Astrocyte (in vitro differentiated cells and primary cell): ENCODE data around the gene SYF2. TPM values are rescaled to one million over a fixed set of nuclear protein-coding genes. Genes with fewer than 3 reads are reported as not detected.

Source experiments
- DNase-seq: peaks from one replicate; pipeline ENCODE4 v3.0.0-alpha.2; 2010; ENCODE audit warnings: low read depth
- FAIRE-seq: peaks from 2 replicates; lab custom pipeline; 2011; peaks lifted over from hg19 to GRCh38; lab: Jason Lieb, UNC
- H2AFZ ChIP-seq: 2 replicates; pipeline ENCODE4 v1.6.0; 2012; ENCODE audit warnings: low read depth, low read length, inconsistent platforms
- H3K27ac ChIP-seq: 2 replicates; pipeline ENCODE4 v1.5.1; 2011; ENCODE audit warnings: low read depth, low read length, inconsistent platforms
- H3K27me3 ChIP-seq: 2 replicates; pipeline ENCODE4 v1.6.0; 2011; ENCODE audit warnings: low read length, inconsistent platforms; ENCODE audit not compliant: insufficient read depth
- H3K36me3 ChIP-seq: 2 replicates; pipeline ENCODE4 v1.5.1; 2011; ENCODE audit warnings: low read length, inconsistent platforms; ENCODE audit not compliant: insufficient read depth
- H3K4me1 ChIP-seq: 2 replicates; pipeline ENCODE4 v1.5.1; 2011; ENCODE audit warnings: low read length, inconsistent platforms; ENCODE audit not compliant: insufficient read depth
- H3K4me2 ChIP-seq: 2 replicates; pipeline ENCODE4 v1.6.0; 2012; ENCODE audit warnings: low read length, inconsistent platforms
- H3K4me3 ChIP-seq: 2 replicates; pipeline ENCODE4 v1.5.1; 2011; ENCODE audit warnings: low read depth, mild to moderate bottlenecking, low read length, inconsistent platforms; ENCODE audit not compliant: insufficient read depth
- H3K79me2 ChIP-seq: 2 replicates; pipeline ENCODE4 v1.6.0; 2012; ENCODE audit warnings: mild to moderate bottlenecking, low read length, inconsistent platforms; ENCODE audit not compliant: insufficient read depth
- H3K9ac ChIP-seq: 2 replicates; pipeline ENCODE4 v1.6.0; 2012; ENCODE audit warnings: mild to moderate bottlenecking, low read length, inconsistent platforms
- H3K9me3 ChIP-seq: 2 replicates; pipeline ENCODE4 v1.5.1; 2012; ENCODE audit warnings: low read depth, mild to moderate bottlenecking, low read length, inconsistent platforms; ENCODE audit not compliant: insufficient read depth
- H4K20me1 ChIP-seq: 2 replicates; pipeline ENCODE4 v1.6.0; 2012; ENCODE audit warnings: low read length, inconsistent platforms; ENCODE audit not compliant: insufficient read depth
- H3K27ac Mint-ChIP-seq: one replicate; pipeline ENCODE4 v1.8.0; 2021; ENCODE audit warnings: mild to moderate bottlenecking, mixed read lengths; ENCODE audit not compliant: unreplicated experiment
- H3K27me3 Mint-ChIP-seq: one replicate; pipeline ENCODE4 v1.8.0; 2021; ENCODE audit warnings: low read depth, mixed read lengths; ENCODE audit not compliant: unreplicated experiment
- H3K36me3 Mint-ChIP-seq: one replicate; pipeline ENCODE4 v1.8.0; 2021; ENCODE audit warnings: low read depth, mixed read lengths; ENCODE audit not compliant: unreplicated experiment
- H3K4me1 Mint-ChIP-seq: one replicate; pipeline ENCODE4 v1.8.0; 2021; ENCODE audit warnings: low read depth, mixed read lengths; ENCODE audit not compliant: unreplicated experiment
- H3K4me3 Mint-ChIP-seq: one replicate; pipeline ENCODE4 v1.8.0; 2021; ENCODE audit warnings: mild to moderate bottlenecking, moderate library complexity, mixed read lengths; ENCODE audit not compliant: unreplicated experiment
- H3K9me3 Mint-ChIP-seq: one replicate; pipeline ENCODE4 v1.8.0; 2021; ENCODE audit warnings: mild to moderate bottlenecking, mixed read lengths; ENCODE audit not compliant: unreplicated experiment
- EZH2 ChIP-seq: IDR thresholded peaks from 2 replicates; pipeline ENCODE4 v1.6.1; 2012; ENCODE audit warnings: mild to moderate bottlenecking, low read length, inconsistent platforms; ENCODE audit not compliant: insufficient read depth
- total RNA-seq: library from RNA; stranded (reverse); gene quantifications from 2 replicates; pipeline ENCODE4 v1.2.1, GENCODE V29; 2021
- TF ChIP-seq, protein P1 (sequence below): IDR thresholded peaks from 2 replicates; pipeline ENCODE4 v1.5.1; 2011; ENCODE audit warnings: low read depth, mild to moderate bottlenecking, inconsistent platforms, low read length, moderate library complexity; ENCODE audit not compliant: insufficient read depth

SYF2 gene
- total RNA-seq, 1 donor from 2014 or later: 29.1 TPM

DNA sequence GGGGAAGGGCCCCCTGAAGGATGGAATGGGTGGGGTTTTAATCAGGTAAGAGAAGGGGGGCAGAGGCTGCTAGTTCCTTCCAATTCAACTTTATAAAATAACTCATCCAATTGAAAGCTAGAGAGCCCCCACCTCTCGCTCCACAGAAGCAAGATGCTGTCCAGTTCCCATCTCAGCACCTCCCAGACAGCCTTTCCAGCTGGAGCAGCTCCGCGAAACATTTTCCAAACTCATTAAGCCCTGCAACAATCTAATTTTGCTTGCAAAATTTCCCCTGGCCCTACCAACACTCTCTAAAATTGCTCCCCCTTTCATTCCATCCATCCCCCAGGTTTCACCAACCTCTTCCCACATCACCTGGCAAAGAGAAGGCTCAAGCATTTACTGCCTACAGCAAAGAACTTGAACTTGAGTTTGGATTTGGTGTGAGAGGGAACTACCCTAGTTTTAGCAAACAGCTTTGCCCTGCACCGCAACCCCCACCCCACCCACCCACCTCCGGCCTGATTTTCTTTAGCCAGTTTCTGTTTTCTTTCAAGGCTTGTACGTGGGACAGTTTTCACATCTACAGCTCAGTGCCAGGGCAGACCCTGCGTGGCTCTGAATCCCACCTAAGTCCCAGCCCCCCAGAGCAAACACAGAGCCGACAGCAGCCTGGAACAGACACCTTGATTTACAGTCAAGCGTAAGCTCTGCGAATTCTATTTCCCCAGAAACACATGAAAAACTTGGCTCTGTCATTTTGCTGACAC, 46.7 kb downstream of the SYF2 start:
- no peak overlapping the region for H3K4me3 Mint-ChIP-seq
- no peak for DNase-seq
- H3K9me3 ChIP-seq: no peaks in the 10 kb centered on the region
- no peak overlapping the region for H3K4me3 ChIP-seq
- H3K79me2 ChIP-seq: no peaks in the 10 kb centered on the region
- H3K36me3 Mint-ChIP-seq: no peaks in the 10 kb centered on the region
- H4K20me1 ChIP-seq: no peaks in the 10 kb centered on the region
- no peaks in the 10 kb centered on the region for H3K9me3 Mint-ChIP-seq
- no peaks in the 10 kb centered on the region for H3K4me1 ChIP-seq
- H3K4me1 Mint-ChIP-seq: peaks cover 11% of the 10 kb centered on the region
- no peak overlapping the region for H3K27ac ChIP-seq
- H3K27ac Mint-ChIP-seq: no peak overlapping the region
- no peaks in the 10 kb centered on the region for H3K27me3 ChIP-seq
- peaks cover 13% of the 10 kb centered on the region for H3K27me3 Mint-ChIP-seq
- no peaks in the 10 kb centered on the region for H3K36me3 ChIP-seq
- FAIRE-seq: no peak
- H3K4me2 ChIP-seq: no peak overlapping the region
- no peak overlapping the region for H2AFZ ChIP-seq
- H3K9ac ChIP-seq: no peak overlapping the region
- TF ChIP-seq, protein P1, sequence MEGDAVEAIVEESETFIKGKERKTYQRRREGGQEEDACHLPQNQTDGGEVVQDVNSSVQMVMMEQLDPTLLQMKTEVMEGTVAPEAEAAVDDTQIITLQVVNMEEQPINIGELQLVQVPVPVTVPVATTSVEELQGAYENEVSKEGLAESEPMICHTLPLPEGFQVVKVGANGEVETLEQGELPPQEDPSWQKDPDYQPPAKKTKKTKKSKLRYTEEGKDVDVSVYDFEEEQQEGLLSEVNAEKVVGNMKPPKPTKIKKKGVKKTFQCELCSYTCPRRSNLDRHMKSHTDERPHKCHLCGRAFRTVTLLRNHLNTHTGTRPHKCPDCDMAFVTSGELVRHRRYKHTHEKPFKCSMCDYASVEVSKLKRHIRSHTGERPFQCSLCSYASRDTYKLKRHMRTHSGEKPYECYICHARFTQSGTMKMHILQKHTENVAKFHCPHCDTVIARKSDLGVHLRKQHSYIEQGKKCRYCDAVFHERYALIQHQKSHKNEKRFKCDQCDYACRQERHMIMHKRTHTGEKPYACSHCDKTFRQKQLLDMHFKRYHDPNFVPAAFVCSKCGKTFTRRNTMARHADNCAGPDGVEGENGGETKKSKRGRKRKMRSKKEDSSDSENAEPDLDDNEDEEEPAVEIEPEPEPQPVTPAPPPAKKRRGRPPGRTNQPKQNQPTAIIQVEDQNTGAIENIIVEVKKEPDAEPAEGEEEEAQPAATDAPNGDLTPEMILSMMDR: no peak
- TF ChIP-seq EZH2: no peak

DNA sequence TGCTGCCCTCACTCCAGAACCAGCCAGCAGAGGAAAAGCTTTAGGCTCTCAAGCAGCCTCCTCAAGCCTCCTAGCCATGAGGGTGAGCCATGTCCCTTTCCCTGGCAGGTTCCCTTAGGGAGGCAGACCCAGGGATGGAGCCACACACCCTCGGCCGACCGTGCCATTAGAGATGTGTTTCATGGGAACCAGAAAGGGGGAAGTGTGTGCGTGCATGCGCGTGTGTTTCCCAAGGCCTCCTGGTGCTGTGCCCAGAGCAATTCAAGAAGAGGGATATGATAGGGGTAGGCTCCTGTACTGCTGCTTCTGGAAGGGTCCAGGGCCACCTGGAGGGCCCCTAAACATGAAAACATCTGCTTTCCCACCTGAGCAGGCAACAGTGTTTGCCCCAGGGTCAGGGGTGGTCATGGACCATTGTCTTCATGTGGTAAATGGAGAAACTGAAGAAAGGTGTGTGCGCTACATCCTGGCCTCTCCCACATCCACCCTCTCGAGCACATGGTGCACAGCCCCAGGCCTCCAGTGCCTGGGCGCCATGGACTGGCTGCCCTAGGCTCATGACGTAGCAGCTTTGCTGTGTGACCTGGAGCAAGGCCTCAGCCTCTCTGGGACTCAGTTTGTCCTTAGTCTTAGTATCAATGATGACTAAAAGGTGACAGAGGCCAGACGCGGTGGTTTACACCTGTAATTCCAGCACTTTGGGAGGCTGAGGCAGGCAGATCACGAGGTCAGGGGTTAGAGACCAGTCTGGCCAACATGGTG, 48.1 kb downstream of the SYF2 start:
- H3K9me3 Mint-ChIP-seq: no peaks in the 10 kb centered on the region
- FAIRE-seq (no peak), DNase-seq (no peak)
- Histone ChIP-seq H3K4me2 (no peak overlapping the region), H3K9ac (no peak overlapping the region), H4K20me1 (no peaks in the 10 kb centered on the region), H2AFZ (no peak overlapping the region), H3K79me2 (no peaks in the 10 kb centered on the region), H3K27ac (no peak overlapping the region), H3K4me1 (no peaks in the 10 kb centered on the region), H3K36me3 (no peaks in the 10 kb centered on the region), H3K9me3 (no peaks in the 10 kb centered on the region), H3K4me3 (no peak overlapping the region), H3K27me3 (no peaks in the 10 kb centered on the region)
- no peak for TF ChIP-seq EZH2
- TF ChIP-seq, protein P1: no peak
- H3K4me3 Mint-ChIP-seq: no peak overlapping the region
- H3K27me3 Mint-ChIP-seq: peaks cover 13% of the 10 kb centered on the region
- H3K36me3 Mint-ChIP-seq: no peaks in the 10 kb centered on the region
- peaks cover 11% of the 10 kb centered on the region for H3K4me1 Mint-ChIP-seq
- H3K27ac Mint-ChIP-seq: no peak overlapping the region
